ENCODE results near the gene DLG2.

DNA sequence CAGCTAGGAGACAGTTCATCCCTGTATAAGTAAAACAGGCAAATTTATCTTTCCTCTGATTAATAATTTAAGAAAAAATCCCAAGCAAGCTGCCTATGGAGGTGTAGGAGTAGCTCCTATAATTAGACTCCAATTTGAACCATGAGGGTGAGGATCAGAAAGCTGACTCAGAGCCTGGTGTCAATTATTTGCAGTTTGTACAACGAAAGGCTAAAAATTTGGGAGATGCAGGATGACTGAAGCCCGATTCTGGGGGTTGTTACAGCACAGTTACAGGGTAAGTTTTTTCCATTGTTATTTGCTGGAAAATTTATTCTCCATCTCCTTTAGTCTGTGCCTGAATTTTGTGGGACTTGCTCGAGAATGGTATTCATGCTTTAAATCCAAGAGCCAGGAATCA, 1981.6 kb downstream of the DLG2 start:
- no peak for TF ChIP-seq CBX5 (IDR thresholded peaks at IDR 0.05; ENCODE audit: low read depth, low read length)
- no peak for TF ChIP-seq EZH2 (IDR thresholded peaks at IDR 0.05; ENCODE audit: low read depth, low read length, severe bottlenecking)
- TF ChIP-seq CEBPB (IDR thresholded peaks at IDR 0.05; ENCODE audit: low read depth, low read length) = no peak
- TF ChIP-seq, protein P1, sequence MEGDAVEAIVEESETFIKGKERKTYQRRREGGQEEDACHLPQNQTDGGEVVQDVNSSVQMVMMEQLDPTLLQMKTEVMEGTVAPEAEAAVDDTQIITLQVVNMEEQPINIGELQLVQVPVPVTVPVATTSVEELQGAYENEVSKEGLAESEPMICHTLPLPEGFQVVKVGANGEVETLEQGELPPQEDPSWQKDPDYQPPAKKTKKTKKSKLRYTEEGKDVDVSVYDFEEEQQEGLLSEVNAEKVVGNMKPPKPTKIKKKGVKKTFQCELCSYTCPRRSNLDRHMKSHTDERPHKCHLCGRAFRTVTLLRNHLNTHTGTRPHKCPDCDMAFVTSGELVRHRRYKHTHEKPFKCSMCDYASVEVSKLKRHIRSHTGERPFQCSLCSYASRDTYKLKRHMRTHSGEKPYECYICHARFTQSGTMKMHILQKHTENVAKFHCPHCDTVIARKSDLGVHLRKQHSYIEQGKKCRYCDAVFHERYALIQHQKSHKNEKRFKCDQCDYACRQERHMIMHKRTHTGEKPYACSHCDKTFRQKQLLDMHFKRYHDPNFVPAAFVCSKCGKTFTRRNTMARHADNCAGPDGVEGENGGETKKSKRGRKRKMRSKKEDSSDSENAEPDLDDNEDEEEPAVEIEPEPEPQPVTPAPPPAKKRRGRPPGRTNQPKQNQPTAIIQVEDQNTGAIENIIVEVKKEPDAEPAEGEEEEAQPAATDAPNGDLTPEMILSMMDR (IDR thresholded peaks at IDR 0.05; ENCODE audit: control extremely low read depth in 1 of 3, insufficient read depth in 1 of 3, low read depth in 1 of 3, low read length in 3 of 3) = no peak
- no peak for TF ChIP-seq POLR2A (IDR thresholded peaks at IDR 0.05; ENCODE audit: control extremely low read depth in 1 of 2, low read depth in 2 of 2, low read length in 2 of 2)
- TF ChIP-seq FOSL1 (IDR thresholded peaks at IDR 0.05; ENCODE audit: insufficient read depth, low read depth, low read length) = no peak
- TF ChIP-seq JUND (IDR thresholded peaks at IDR 0.05; ENCODE audit: low read length) = no peak
